WI38 (cell line): Measurements from ENCODE around the gene UQCC3.
"Not testable (repeated sequence)": the region's sequence is repeated elsewhere in the genome, so short reads cannot be mapped to it uniquely, and the experiment has no call there.

ENCODE experiments used
- H3K4me3 ChIP-seq: 2 replicates; pipeline ENCODE4 v1.5.1; 2011; ENCODE audit warnings: low read depth, mild to moderate bottlenecking, control low read depth, low read length
- CTCF ChIP-seq: IDR thresholded peaks from 2 replicates; pipeline ENCODE4 v1.5.1; 2012; ENCODE audit warnings: low read depth, mild to moderate bottlenecking, control low read depth, low read length

Gene UQCC3

GRCh38 chr11:62666259-62666926 is 5.1 kb upstream of the UQCC3 start:
- H3K4me3 ChIP-seq, result peak overlapping the region; percentile 89
- TF ChIP-seq CTCF, result no peak

- no peak overlapping the region for H3K4me3 ChIP-seq
- no peak for TF ChIP-seq CTCF
These were observed 4.0 kb upstream of the UQCC3 start for GRCh38 chr11:62667460-62667859.

- no peak for TF ChIP-seq CTCF
These were observed 1.9 kb upstream of the UQCC3 start for GRCh38 chr11:62669420-62670161.

GRCh38 chr11:62671236-62671607 is 251 bp upstream of the UQCC3 start:
- no peak for TF ChIP-seq CTCF
- peak overlapping the region; percentile 75 for H3K4me3 ChIP-seq

More at GRCh38 chr11:62669420-62670161, 1.9 kb upstream of the UQCC3 start:
- no peak overlapping the region for H3K4me3 ChIP-seq

- no peak for TF ChIP-seq CTCF
- H3K4me3 ChIP-seq, result no peak overlapping the region
These were observed 1.7 kb downstream of the UQCC3 start for GRCh38 chr11:62673196-62673525.

GRCh38 chr11:62675415-62675814 is 3.9 kb downstream of the UQCC3 start:
- H3K4me3 ChIP-seq, result not testable (repeated sequence)

GRCh38 chr11:62676698-62677097 is 5.2 kb downstream of the UQCC3 start:
- H3K4me3 ChIP-seq, result no peak overlapping the region
- TF ChIP-seq CTCF, result no peak

GRCh38 chr11:62677156-62677555 is 5.7 kb downstream of the UQCC3 start:
- H3K4me3 ChIP-seq, result no peak overlapping the region
- TF ChIP-seq CTCF, result no peak
